ENCODE results near the gene FAM43B.
"Not testable (repeated sequence)": the region's sequence is repeated elsewhere in the genome, so short reads cannot be mapped to it uniquely, and the experiment has no call there.

The FAM43B gene

GRCh38 chr1:20551945-20552727 lies at the start of gene FAM43B:
Gene FAM43B, plus strand, starts transcription at chr1:20552573. Its CDS starts 401 bp downstream, at chr1:20552974.
- DNase-seq, result no peak

DNA sequence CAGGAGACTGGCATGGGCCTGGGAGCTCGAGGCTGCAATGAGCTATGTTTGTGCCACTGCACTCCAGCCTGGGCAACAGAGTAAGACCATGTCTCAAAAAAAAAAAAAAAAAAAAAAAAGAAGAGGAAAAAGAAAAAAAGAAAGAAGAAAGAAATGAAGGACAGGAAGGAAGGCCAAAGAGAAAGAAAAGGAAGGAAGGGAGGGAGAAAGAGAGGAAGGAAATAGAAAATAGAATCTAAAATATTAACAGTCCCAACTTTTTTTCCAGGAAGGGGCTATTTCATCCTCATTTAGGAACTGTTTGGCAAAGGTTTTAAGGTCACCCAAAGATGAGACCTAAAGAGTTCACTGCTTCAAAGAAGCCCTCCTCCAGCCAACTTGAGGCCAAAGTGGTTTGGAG lies 46.9 kb upstream of the FAM43B start:
- no peak for DNase-seq

- DNase-seq, result no peak
These were observed 45.2 kb upstream of the FAM43B start for GRCh38 chr1:20507248-20507563.

GRCh38 chr1:20507564-20508410 lies 44.6 kb upstream of the FAM43B start, which contains the start of gene MUL1:
Gene MUL1, minus strand, starts transcription at chr1:20508151. Its CDS starts 127 bp downstream, at chr1:20508024.
- DNase-seq, result peak; percentile 95

DNA sequence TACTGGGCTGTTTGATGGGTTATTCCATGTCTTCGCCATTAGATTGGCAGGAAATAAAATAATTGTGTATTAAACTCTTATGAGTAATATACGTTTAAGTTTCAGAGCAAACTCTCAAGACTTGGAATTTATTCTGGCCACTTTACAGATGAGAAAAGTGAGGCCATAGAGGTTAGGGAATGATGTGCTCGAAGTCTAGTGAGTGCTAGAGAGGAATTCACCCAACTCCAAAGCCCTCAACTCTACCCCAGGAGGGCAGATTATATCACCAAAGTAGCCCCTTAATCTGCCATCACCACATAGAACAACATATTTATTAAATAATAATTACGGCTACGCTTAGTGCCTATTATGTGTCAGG lies 44.0 kb upstream of the FAM43B start:
- DNase-seq, result no peak

DNA sequence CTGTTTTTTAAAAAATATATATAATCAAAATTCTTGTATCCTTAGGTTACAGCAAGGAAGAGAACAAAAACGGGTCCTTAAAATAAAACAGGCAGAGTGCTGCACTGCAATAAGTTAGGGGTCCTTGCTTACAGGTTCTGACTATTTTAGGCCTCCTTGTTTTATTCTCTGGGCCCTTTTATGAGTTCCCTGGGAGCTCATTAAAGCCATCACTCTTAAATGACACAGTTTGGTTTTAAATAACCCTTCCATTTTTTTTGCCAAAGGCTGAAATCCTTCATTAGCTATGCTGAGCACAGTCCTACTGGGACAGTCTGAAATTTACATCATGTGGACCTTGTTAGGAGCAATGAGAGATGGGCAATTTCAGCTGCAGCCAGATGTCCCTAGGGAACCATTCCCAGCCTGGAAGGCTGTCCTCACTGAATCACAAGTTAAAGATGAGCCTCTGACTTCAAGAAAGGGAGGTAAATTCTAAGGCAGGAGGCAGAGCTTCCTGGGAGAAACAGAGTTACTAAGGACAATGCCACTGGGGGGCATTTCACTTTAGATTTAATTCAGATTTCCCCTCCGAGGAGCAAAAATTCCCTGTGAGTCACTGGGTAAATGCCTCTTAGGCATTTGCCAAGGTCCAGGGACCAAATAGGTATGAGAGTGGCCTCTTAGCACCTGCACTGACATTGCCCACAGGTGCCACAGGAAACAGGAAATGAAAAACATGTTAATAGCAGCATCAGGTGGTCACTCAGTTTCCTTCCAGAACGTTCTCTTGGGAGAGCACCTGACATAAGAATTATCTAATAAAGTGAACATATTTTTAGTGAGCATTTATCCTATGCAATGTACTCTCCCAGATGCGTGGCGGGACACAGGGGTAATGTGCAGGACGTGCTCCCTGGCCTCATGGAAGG lies 40.6 kb upstream of the FAM43B start:
- DNase-seq, result no peak

DNA sequence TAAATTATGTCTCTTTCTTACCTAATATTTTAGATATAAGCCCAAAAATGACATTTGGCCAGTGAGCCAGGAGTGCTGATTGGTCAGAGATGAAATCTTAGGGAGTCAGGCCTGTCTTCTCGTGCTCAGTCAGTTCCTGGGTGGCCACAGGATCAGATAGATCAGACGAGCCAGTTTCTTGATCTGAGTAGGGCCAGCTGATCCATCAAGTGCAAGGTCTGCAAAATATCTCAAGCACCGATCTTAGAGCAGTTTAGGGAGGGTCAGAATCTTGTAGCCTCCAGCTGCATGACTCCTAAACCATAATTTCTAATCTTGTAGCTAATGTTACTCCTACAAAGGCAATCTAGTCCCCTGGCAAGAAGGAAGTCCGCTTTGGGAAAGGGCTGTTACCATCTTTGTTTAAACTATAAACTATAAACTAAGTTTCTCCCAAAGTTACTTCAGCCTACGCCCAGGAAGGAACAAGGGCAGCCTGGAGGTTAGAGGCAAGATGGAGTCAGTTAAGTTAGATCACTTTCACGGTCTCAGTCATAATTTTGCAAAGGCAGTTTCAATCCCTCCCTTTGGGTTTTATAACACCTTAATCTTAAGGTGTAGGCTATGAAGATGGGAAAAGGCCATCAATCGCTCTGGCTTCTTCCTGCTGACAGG lies 32.6 kb upstream of the FAM43B start:
- DNase-seq, result not testable (repeated sequence)

DNA sequence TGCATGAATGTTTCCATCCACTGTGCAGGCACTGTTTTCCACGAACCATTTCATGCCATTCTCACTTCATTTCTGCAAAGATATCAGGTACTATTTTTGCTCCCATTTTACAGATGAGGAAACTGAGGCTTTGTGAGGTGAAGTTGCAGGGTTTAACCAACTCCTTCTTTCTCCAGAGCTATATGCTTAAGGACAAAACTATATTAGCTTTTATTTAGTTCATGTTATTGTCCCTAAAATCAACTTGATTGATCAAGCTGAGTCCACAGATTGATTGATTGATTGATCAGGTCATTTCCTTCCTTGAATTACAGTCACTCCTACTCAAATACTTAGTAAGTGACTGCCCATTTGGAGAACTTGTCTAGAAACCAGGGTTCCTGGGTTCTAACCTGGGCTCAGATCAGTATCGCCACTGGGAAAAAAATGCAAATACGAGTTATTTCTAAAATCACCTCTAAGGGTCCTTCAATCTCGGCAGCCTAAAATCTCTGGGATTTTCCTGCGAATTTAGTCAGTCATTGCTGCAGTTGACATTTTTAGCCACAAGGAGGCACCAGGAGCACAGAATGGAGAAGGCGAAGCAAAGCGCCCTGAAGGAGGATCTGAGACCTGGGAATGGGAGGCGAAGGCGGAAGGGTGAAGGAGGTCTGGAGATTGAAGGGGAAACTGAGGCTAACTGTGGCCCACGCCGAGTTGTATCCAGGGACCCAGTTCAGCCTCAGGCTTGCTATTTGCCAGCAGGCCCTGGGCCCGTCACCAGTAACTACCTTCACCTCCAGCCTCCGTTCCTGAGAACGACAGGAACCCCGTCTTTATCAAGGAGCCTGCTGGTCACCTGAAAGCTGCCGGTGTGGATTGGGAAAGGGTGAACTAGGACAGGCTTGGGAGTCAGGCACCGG lies 30.2 kb upstream of the FAM43B start:
- DNase-seq, result peak; percentile 65

- no peak for DNase-seq
These were observed 26.1 kb upstream of the FAM43B start for GRCh38 chr1:20526267-20526666.

DNA sequence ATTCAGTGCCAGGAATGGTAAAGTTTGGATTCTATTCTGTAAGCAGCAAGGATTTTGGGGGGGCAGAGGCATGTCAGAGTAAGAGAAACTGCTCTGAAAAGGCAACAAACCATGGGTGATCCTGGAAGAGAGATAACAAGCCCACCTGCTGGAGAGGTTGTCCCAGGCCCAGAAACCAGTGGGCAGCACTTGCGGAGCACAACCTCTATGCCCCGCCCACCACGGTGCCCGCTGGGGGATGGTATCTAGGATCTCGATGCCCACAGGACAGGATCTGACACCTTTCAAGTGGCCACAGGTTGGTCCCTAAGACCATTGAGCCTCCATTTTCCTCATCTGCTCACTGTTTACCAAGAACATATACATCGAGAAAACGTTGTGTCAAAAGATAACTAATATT lies 24.2 kb upstream of the FAM43B start:
- no peak for DNase-seq

DNA sequence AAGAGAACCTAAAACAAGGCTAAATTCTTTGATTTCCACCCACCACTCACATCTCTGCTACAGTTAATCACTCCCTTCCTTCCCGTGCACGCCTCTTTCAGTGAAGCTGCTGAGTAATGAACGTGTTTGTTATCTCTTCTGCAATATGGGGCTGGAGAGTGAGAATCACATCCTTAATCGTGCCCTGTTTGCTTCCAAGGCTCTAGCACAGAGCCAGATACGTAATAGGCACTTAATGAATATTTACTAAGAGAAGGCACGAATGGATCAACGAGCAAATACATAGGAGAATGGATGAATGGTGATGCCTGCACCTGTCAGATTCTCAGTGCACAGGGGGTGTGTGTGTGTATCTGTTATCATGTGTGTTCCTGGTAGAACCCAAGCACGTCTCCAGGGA lies 22.1 kb upstream of the FAM43B start:
- no peak for DNase-seq

DNA sequence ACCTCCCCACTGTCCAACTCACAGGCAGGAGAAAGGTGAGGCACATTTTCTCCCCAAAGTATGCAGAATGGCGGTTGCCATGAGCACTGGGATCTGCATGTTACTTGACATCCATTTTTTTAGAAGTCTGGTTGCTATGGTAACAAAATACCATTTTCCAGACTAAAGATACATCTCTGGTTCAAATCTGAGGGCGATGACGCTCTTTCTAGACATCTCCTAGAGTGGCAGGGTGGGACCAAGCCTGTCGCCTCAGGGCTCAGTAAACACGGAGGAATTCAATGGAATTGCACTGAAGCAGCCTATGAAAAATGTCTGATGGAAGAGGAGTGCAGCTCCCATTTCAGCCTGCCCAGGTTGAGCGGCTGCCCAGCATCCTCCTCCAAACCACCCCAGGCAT lies 21.5 kb upstream of the FAM43B start:
- DNase-seq, result no peak

- DNase-seq, result no peak
These were observed 18.7 kb upstream of the FAM43B start for GRCh38 chr1:20533635-20534034.

- DNase-seq, result no peak
These were observed 17.5 kb upstream of the FAM43B start for GRCh38 chr1:20534659-20535417.

GRCh38 chr1:20538227-20538626 lies 14.1 kb upstream of the FAM43B start:
- no peak for DNase-seq

GRCh38 chr1:20538760-20539551 lies 13.4 kb upstream of the FAM43B start:
- DNase-seq, result no peak

- DNase-seq, result no peak
These were observed 12.1 kb upstream of the FAM43B start for GRCh38 chr1:20540281-20540680.

DNA sequence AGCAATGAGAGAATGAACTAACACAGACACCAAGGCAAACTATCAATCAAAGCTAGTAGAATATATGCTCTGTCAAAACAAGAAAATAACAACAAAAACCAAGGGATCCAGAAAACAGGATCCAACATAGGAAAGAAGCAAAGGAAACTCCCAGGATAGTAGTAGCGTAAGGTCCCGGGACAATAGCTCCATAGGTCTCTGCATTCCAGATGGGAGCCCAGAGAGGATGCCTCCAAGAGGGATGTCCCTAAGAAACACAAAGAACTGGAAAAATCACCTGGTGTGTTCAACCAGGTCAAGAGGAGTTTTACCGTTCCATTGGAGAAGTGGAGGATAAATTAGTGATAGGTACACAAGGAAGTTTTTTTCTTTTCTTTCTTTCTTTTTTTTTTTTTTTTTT lies 5.7 kb upstream of the FAM43B start:
- DNase-seq, result no peak

DNA sequence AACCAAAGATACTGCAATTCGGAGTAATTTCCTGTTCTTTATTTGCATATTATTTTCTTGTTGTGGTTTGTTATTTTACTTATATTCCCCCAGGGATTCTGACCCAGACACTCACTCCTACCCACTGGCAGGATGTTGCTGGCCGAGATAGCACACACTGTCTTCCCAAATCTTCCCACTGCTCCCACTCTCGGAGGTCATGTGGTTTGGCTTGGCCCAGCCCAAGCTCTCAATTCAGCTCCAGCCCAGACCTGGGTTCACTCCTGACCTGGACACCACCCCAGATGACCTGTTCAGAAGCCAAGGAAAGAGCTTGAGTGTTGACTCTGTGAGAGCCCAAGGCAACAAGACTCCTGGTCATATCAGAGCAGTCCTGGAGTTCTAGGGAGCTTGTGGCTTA lies 1.2 kb upstream of the FAM43B start:
- no peak for DNase-seq
